ENCODE results near the gene LBR.

DNA sequence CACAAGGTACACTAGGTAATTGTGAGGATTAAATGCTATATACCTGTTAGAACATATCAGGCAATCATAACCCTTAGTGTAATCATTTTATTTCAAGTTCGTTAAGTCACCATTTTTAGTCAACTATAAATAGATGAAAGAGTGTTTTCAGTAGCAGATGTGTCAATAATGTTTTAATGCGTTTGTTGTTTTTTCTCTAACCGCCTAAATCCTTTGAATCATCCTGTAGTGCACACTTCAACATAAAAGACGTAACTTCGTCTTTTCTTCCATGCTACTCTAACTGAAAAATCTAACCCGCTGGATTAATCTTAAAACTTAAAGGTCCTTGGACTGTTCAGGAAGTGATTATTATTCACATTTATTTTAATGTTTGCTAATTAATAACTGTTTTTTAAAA is 7.2 kb upstream of the LBR start:
- TF ChIP-seq CTCF (optimal IDR thresholded peaks at IDR 0.05 in 1 of 3, IDR thresholded peaks at IDR 0.05 in 1 of 3, conservative IDR thresholded peaks at IDR 0.05 in 1 of 3; ENCODE audit: extremely low read depth in 1 of 3, insufficient read depth in 2 of 3, low read length in 3 of 3): no peak
- no peak for TF ChIP-seq EZH2 (IDR thresholded peaks at IDR 0.05; ENCODE audit: low read length)
